Breast epithelium (tissue), 3 donors: Measurements from ENCODE around the gene IFT88.

ENCODE experiments used
- POLR2A ChIP-seq: fragments of 450-650 bp; IDR thresholded peaks from one replicate; pipeline ENCODE4 v1.6.1; 2016; ENCODE audit warnings: antibody characterized with exemption, mild to moderate bottlenecking, moderate library complexity
- POLR2AphosphoS5 ChIP-seq, 3 donors: sonication (generic); formaldehyde crosslinking; IDR thresholded peaks; one replicate each; pipeline ENCODE4 v1.6.1; 2017; ENCODE audit warnings: antibody characterized with exemption in 3 of 3
- TF ChIP-seq, protein P1 (sequence below), 3 donors: fragments of 450-650 bp; IDR thresholded peaks; one replicate each; pipeline ENCODE4 v1.5.1; 2016 to 2017; ENCODE audit warnings: antibody characterized with exemption in 3 of 3, mild to moderate bottlenecking in 3 of 3, moderate library complexity in 3 of 3

- TF ChIP-seq, protein P1, sequence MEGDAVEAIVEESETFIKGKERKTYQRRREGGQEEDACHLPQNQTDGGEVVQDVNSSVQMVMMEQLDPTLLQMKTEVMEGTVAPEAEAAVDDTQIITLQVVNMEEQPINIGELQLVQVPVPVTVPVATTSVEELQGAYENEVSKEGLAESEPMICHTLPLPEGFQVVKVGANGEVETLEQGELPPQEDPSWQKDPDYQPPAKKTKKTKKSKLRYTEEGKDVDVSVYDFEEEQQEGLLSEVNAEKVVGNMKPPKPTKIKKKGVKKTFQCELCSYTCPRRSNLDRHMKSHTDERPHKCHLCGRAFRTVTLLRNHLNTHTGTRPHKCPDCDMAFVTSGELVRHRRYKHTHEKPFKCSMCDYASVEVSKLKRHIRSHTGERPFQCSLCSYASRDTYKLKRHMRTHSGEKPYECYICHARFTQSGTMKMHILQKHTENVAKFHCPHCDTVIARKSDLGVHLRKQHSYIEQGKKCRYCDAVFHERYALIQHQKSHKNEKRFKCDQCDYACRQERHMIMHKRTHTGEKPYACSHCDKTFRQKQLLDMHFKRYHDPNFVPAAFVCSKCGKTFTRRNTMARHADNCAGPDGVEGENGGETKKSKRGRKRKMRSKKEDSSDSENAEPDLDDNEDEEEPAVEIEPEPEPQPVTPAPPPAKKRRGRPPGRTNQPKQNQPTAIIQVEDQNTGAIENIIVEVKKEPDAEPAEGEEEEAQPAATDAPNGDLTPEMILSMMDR (IDR thresholded peaks at IDR 0.05), result no peak
- TF ChIP-seq POLR2A (no peak), POLR2AphosphoS5 (IDR thresholded peaks at IDR 0.05) (no peak)
Observed at GRCh38 chr13:20528452-20528851, 38.5 kb upstream of the IFT88 start.
